COLO829 (cell line): ENCODE results near the gene TSPAN33.

Experiments used
- DNase-seq: peaks from one replicate; pipeline ENCODE4 v3.0.0; 2012; ENCODE audit warnings: low spot score

Gene TSPAN33

DNA sequence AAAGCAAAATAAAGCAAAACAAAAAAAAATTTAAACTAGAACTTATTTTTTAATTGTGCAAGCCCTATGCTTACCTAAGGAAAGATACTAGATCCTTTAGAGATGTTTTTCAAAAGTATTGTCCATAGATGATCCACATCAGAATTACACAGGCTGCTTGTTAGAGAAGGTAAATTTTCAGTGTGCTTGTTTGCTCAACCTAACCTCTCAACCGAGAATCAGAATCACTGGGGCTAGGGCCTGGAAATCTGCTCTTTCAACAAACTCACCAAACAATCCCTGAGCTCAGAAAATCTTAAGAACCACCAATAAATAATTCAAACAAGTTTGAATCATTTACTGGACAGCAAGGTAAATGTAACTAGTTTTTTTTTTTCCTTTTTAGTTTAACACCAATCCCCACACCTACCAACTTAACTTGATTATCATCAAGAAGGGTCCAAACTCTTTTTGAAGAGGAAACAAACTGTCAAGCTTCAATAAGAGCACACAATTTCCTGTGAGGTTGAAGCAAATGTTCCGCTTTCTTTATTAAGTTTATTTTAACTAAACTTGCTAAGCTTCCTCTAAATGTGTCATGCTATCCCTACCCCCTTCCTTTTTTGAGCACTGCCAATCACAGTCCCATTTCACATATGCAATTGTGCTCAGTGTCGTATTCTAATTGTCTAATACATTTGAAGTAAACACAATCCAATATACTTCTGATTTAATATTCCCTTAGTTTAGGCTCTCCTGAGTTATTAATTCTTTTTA lies 7.4 kb upstream of the TSPAN33 start:
- DNase-seq = no peak

DNA sequence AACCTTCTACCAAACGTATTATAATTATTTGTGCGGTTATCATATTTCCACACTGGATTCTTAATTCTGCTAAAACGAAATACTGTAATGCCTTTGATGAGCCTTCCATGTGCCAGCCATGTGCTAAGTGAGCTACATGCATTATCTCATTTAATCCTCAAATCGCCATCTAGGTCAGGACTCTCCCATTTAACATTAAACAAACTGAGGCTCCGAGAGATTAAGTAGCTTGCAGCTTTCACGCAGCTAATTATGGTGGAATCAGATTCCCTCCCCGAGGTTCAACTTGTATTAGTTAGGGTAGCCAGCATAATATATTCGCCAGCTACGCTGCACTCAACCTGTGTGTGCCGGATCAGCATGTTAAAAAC lies 798 bp upstream of the TSPAN33 start:
- DNase-seq = no peak

DNA sequence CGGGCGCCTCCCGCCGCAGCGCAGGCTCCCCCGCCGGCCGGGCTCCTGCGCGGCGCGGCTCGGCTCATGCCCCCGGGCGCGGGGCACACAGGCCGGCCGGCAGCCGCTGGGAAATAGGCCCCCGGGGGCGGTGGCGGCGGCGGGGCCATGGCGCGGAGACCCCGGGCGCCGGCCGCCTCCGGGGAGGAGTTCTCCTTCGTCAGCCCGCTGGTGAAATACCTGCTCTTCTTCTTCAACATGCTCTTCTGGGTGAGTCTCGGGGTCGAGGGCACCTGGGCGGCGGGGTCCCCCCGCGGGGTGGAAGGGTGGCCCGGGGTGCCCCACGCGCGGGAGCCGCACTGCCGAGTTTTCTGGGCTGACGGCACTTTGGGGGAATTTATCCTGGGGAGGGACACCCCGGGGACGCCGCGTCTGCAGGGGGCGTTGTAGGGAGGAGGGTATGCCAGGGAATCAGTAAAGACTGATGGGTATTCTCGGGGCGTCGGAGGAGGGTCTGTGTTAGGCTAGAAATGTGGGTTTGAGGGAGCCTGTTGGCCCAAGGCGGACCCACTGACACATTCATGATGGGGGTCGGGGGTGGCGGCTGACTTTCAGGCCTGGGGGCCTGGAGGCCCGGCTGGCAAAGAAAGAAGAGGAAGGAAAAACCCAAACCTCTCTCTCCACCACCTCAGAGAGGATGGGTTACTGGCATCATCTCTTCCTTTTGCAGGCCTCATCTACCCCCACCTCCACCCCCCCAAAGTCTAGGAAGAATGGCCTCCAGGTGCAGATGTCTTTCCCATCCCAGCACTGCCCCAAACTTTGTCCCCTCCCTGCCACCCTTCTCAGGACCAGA lies 544 bp downstream of the TSPAN33 start:
- DNase-seq = no peak

DNA sequence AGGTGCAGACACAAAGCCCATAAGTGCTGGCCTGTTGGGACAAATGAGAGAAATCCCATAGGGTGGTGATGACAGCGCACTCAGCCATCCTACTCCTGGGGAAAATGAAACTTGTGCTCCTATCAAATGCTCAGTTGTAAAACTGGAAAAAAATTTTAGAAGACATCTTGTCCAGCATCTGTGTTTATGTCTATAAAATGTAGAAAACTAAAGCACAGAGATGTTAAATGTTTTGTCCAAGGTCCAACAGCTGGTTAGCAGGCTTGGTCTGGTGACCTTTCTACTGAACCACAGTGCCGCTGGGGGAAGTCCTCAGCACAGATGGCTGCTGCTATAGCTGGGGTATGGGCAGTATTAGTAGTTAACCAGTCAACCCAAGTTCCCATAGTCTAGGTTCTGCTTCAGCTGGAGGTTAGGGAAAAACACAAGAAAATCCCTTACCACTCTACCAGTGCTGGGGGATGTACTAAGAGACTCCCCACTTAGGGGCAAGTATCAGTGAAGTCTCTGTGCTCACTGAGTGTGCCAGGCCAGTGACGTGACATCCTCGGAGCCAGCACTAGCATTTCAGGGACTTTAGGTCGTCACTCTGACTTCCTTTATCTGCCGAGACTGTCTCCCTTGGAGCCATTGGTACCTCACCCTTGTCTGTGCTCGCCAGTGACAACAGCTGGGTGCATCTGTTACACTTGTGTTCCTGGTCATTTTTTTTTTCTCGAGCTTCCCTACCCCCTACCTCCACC lies 1.9 kb downstream of the TSPAN33 start:
- no peak for DNase-seq

- DNase-seq = no peak
These were observed 3.2 kb downstream of the TSPAN33 start for GRCh38 chr7:129147731-129148130.

DNA sequence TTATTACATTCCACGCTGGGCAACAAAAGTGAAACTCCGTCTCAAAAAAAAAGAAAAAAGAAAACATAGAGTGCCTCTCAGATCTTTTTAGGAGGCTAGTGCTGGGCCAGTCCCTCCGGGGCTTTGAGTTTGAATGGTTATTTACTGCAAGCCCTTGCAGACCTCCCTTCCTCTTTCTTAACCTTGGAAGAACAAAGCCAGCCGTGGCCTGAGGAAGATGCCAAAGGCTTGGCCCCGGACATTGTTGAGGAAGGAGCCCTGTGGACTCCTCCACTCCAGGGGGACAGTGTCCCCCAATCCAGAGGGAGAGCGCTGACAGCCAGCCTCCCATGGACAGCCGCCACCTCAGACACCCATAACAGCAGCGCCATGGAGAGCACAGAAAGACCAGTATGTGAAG lies 5.0 kb downstream of the TSPAN33 start:
- DNase-seq = no peak

DNA sequence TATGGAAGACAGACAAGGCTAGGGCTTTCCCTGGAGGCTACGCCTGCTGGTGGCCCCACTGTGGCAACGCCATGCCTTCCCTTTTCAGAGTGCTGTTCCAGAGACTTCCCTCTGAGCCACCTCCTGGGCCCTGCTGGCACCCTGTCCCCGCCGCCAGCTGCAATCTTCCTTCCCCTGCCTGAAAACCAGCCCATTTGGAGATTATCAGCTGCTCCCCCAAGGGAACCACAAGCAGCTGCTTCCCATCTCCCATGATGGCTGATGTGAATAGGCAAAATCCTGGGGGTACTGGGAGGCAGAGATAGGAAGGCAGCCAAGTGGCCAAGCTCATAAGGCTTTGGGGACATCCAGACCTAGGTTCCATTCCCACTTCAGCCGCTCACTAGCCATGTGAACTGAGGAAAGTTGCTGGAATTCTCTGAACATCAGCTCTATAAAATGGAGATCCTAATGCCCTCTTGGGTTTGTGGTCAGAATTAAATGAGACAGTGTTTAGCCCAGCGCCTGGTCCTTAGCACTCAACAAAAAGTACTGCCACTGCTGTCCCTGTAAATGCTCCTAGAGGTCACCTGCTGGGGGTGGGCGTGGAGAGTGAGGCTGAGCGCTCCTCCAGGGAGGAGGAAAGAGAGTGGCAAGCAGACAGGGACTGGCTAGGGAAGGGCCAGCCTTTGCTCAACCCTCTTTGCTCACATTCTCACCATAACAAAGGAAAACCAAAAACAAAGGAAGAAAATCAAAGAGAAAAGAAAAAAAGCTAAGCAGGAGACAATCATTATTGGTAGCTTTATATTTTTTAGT lies 5.9 kb downstream of the TSPAN33 start:
- DNase-seq = no peak

DNA sequence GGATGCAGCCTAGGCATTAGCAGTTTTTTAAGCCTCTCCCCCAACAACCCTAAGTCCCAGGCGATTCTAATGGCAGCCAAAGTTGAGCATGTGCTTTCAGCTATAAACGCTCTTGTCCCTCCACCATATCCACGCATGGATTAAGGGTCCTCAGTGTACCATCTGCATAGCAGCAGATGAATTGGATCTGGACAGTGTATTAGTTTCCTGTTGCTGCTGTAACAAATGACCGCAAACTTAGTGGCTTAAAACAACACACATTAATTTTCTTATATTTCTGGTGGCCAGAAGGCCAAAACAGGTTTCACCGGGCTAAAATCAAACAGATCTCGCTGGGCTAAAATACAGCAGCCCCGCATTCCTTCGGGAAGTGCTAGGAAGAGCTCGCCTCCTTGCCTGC lies 13.1 kb downstream of the TSPAN33 start:
- no peak for DNase-seq

- DNase-seq = no peak
These were observed 15.0 kb downstream of the TSPAN33 start for GRCh38 chr7:129159539-129159938.

DNA sequence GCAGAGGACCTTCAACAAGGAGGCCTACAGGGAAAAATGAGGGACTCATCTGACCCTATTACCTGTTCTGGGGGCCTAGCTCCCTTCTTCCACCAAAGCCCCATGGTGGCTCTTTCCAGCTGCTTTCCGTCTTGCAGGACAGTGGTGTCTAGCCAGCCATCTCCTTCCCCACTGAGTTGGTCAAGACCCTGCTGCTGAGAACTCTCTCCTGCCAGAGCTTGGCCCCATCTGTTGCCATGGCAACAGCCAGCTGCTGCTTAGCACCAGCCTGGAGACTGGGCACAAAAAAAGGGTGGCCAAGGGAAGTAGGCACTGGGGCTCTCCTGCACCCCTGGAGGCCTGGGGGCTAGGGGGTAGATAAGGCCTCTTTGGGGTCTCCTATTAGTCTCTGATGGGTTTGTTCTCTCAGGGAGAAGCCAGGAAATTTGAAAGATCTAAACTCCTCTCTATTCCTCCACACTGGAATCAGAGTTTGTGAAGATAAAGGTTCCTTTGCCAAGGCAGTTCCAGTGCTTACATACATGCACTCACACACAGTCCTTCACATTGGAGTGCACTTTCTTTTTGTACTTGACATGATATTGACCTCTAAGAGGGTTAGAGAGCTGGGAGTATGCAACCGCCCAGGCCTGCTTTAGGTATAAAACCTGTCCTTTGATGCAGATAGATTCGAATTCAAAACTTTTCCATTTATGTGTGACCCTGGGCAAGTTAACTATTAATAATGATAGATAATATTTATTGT lies 15.8 kb downstream of the TSPAN33 start:
- DNase-seq = no peak

DNA sequence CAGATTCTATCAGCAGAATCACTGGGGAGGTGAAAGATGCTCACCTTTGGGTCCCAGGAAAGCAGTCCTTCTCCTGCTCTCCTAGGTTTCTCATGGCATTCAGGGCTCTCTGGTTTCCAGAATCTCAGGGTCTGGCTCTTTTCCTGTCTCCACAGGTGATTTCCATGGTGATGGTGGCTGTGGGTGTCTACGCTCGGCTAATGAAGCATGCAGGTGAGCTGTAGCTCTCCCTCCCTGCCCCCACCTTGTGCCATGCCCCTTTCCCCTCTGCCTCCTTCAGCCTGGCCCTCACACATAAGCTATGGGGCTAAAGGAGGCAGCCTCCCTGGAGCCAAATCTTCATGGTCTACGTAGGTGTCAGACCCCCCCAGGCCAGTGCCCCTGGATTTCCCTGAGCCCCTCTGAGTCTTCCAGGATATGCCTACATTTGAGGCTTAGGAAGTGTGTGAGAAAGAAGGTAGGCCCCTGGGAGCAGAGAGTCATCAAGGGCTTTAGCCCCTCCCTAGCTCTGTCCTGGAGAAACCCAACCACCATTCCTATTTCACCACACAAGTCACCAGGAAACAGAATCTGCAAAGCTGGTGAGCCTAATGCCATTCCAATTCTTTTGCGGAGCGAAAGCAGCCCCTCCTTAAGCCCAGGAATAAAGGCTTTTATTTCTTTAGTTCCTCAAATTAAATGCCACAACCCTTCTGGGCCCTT lies 17.2 kb downstream of the TSPAN33 start:
- no peak for DNase-seq

DNA sequence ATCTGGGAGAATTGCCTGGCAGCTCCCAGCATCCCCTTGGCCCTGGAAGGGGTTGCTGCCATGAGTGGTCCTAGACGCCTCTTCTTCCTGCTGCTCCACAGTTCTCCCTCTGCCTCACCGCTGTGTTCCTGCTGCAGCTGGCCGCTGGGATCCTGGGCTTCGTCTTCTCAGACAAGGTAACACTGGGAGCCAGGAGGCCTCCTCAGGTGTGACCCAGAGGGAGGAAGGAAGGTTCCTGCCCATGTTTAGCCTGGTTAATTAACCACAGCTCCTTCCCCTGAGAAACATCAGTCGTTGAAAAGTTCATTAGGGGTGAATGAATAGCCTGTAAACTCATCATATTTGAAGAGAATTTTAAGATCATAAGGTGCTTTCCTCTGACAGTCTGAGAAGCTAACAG lies 18.2 kb downstream of the TSPAN33 start:
- DNase-seq = no peak

- peak; percentile 87 for DNase-seq
These were observed 19.5 kb downstream of the TSPAN33 start for GRCh38 chr7:129163875-129164544.

GRCh38 chr7:129166745-129167144 lies 22.2 kb downstream of the TSPAN33 start:
- no peak for DNase-seq

DNA sequence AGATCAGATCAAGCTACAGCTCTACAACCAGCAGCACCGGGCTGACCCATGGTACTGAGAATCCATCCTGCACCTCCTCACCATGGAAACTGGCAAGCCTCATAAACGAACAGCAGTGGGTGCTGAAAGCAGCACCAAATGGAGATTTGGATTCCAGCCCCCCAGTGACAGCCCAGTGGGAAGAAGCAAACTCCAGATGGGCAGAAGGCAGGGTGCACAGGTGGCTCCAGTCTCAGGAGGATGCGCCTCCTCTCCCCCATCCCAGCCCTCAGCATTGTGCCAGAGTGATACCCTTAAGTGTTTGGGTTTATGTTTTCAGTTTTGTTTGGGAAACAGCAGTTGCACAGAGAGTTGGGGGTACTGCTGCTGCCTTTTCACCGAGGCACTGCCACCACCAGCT lies 23.3 kb downstream of the TSPAN33 start:
- DNase-seq = no peak

GRCh38 chr7:129168231-129169021 lies 23.9 kb downstream of the TSPAN33 start:
- no peak for DNase-seq

DNA sequence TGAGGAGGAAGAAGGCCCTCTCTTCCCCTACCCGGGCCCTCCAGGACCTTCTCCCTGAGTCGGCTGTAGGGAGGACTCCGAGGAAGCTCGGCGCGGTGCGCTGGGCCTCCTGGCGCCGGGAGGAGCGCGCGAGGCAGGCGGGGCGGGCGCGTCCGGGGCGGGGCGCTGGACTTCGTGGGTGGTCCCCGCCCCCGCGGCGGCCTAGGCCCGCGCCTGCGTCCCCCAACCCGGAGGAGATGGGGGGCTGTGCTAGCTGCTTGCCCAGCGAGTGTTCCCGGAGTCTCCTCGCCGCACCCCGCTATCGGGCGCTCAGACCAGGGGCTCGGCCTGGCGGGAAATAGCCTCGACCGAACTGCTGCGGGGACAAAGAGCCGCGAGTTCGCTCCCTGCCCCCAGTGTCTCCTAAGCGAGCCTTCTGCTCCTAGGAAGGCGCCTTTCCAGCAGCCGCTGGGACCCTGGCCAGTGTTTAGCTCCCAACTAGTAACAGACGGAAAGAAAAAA lies 24.7 kb downstream of the TSPAN33 start:
- DNase-seq = no peak

DNA sequence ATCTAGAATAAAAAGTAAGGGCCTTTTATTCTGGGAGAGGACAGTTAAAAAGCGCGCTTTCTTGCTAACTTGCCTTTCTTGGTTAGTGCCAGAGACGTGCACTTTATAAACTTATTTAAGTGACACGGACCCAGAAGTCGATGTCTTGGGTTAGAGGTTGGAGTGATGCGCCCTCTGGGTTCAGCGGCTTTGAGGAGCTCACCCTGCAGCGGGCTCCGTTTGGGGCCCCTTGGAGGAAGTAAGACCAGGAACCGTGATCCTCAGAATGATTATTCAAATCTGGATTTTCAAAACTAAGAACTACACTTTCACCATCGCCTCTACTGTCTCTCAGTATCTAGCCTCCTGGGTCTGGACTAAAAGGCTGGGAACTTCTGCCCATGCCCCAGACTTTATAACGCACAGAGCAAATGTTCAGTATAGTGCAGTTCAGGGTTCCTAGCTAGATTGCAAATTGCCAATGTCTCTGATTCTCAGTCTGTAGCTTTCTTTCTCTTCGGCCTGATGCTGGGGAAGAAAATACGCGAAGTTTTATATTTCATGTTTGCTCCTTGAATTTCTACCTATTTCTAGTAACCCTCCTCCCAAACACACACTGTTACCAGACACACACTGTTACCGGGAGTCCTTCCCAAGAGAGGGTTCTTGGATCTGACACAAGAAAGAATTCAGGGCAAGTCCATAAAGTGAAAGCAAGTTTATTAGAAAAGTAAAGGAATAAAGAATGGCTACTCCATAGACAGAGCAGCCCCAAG lies 25.4 kb downstream of the TSPAN33 start:
- DNase-seq = no peak
